Natural killer cell (primary cell): ENCODE measurements around the gene LYZL2. TPM values are rescaled to one million over a fixed set of nuclear protein-coding genes. Genes with fewer than 3 reads are reported as not detected.
"Not testable (repeated sequence)": the region's sequence is repeated elsewhere in the genome, so short reads cannot be mapped to it uniquely, and the experiment has no call there.

Source experiments
- ATAC-seq, 3 donors: fragments of 150-1000 bp in 2 of 3; fragments of 200-7000 bp in 1 of 3; cut with Tn5 transposase; 1 replicate in 1 of 3; 2 replicates in 2 of 3; pipeline ENCODE4 v1.10.0; 2021; ENCODE audit warnings: mild to moderate bottlenecking in 2 of 3, moderate library complexity in 2 of 3
- DNase-seq, 2 donors: peaks; one replicate each; pipeline versions ENCODE4 v3.0.0 to v3.0.0-alpha.2; 2013 to 2021; ENCODE audit warnings: mixed read lengths in 1 of 2
- H3K27ac ChIP-seq: one replicate; pipeline ENCODE4 v1.5.1; 2013; ENCODE audit warnings: mild to moderate bottlenecking, low read length
- H3K27me3 ChIP-seq: one replicate; pipeline ENCODE4 v1.6.1; 2013; ENCODE audit warnings: low read length; ENCODE audit not compliant: control insufficient read depth, insufficient read depth
- H3K36me3 ChIP-seq: one replicate; pipeline ENCODE4 v1.6.1; 2013; ENCODE audit warnings: low read length; ENCODE audit not compliant: control insufficient read depth, insufficient read depth
- H3K4me1 ChIP-seq: one replicate; pipeline ENCODE4 v1.6.1; 2013; ENCODE audit warnings: low read length; ENCODE audit not compliant: control insufficient read depth, insufficient read depth
- H3K4me3 ChIP-seq: one replicate; pipeline ENCODE4 v1.5.1; 2013; ENCODE audit warnings: low read length
- H3K9me3 ChIP-seq: one replicate; pipeline ENCODE4 v1.6.1; 2013; ENCODE audit warnings: low read length; ENCODE audit not compliant: control insufficient read depth, insufficient read depth
- H3K27ac Mint-ChIP-seq, 2 donors: one replicate each; pipeline ENCODE4 v1.8.0; 2022; ENCODE audit warnings: mild to moderate bottlenecking in 2 of 2, mixed read lengths in 2 of 2, moderate library complexity in 1 of 2
- H3K27me3 Mint-ChIP-seq, 2 donors: one replicate each; pipeline ENCODE4 v1.8.0; 2022; ENCODE audit warnings: low read depth in 2 of 2, mixed read lengths in 2 of 2
- H3K36me3 Mint-ChIP-seq: one replicate; pipeline ENCODE4 v1.8.0; 2022; ENCODE audit warnings: mixed read lengths
- H3K4me1 Mint-ChIP-seq, 2 donors: one replicate each; pipeline ENCODE4 v1.8.0; 2022; ENCODE audit warnings: mixed read lengths in 2 of 2
- H3K4me3 Mint-ChIP-seq: one replicate; pipeline ENCODE4 v1.8.0; 2022; ENCODE audit warnings: mild to moderate bottlenecking, moderate library complexity, mixed read lengths
- H3K9me3 Mint-ChIP-seq, 2 donors: one replicate each; pipeline ENCODE4 v1.8.0; 2022; ENCODE audit warnings: mixed read lengths in 2 of 2
- CTCF ChIP-seq: fragments of 200-600 bp; IDR thresholded peaks from one replicate; pipeline ENCODE4 v1.8.0; 2022; ENCODE audit warnings: antibody characterized with exemption
- WGBS: methylation state at CpG from one replicate; pipeline ENCODE4 v1.1.7; 2013; ENCODE audit warnings: missing lambda C conversion rate; ENCODE audit not compliant: insufficient coverage; 5-methylcytosine and 5-hydroxymethylcytosine counted together
- intact Hi-C: fragments of 100-400 bp; cut with micrococcal nuclease; formaldehyde crosslinking; loops from one replicate; pipeline ENCODE4 v1.14.2; 2022
- total RNA-seq, 4 donors: library from RNA; stranded (reverse); fragments of 120-200 nt in 1 of 4; gene quantifications; one replicate each; pipeline versions ENCODE4 v1.2.3 to v1.2.4, GENCODE V29; 2013 to 2022

LYZL2 gene
- total RNA-seq, 3 donors from 2014 or later (not counting 1 experiment from before 2014, with no cell fraction given) = not detected

- Mint-ChIP-seq H3K27me3 (peaks cover 17 to 33% of the 10 kb centered on the region in 2 donors), H3K4me3 (no peak overlapping the region), H3K27ac (no peak overlapping the region), H3K36me3 (no peaks in the 10 kb centered on the region), H3K9me3 (no peaks in the 10 kb centered on the region), H3K4me1 (peaks cover 0 to 5% of the 10 kb centered on the region in 2 donors)
- no peaks in the 10 kb centered on the region for H3K36me3 ChIP-seq
- H3K4me1 ChIP-seq = no peaks in the 10 kb centered on the region
- no peak for ATAC-seq
- 54% methylated on average over 4 of the region's 6 CpGs for whole genome bisulfite sequencing
- no peak for TF ChIP-seq CTCF
- no peak overlapping the region for H3K27ac ChIP-seq
- no peaks in the 10 kb centered on the region for H3K9me3 ChIP-seq
- no peak for DNase-seq
- no peak overlapping the region for H3K4me3 ChIP-seq
- no peaks in the 10 kb centered on the region for H3K27me3 ChIP-seq
- intact Hi-C loops = no loop called here
These were observed 33.3 kb upstream of the LYZL2 start for GRCh38 chr10:30662814-30663213.

GRCh38 chr10:30660314-30660713 is 30.8 kb upstream of the LYZL2 start:
- H3K27me3 Mint-ChIP-seq = peaks cover 19 to 58% of the 10 kb centered on the region in 2 donors
- H3K4me3 Mint-ChIP-seq, H3K27ac ChIP-seq, H3K4me1 ChIP-seq, H3K4me3 ChIP-seq, H3K36me3 ChIP-seq, DNase-seq, H3K36me3 Mint-ChIP-seq, H3K27ac Mint-ChIP-seq, ATAC-seq, H3K9me3 Mint-ChIP-seq, H3K27me3 ChIP-seq, H3K9me3 ChIP-seq, intact Hi-C loops, H3K4me1 Mint-ChIP-seq: not testable (repeated sequence)
- WGBS = 92% methylated on average over 2 of the region's 3 CpGs

GRCh38 chr10:30656233-30656632 is 26.7 kb upstream of the LYZL2 start:
- no peak for TF ChIP-seq CTCF
- peaks cover 25 to 59% of the 10 kb centered on the region in 2 donors for H3K27me3 Mint-ChIP-seq
- no peaks in the 10 kb centered on the region for H3K9me3 Mint-ChIP-seq
- Histone ChIP-seq H3K4me1 (no peaks in the 10 kb centered on the region), H3K27ac (no peak overlapping the region), H3K4me3 (no peak overlapping the region), H3K36me3 (no peaks in the 10 kb centered on the region), H3K9me3 (no peaks in the 10 kb centered on the region), H3K27me3 (peaks cover 8% of the 10 kb centered on the region)
- H3K4me3 Mint-ChIP-seq = no peak overlapping the region
- H3K27ac Mint-ChIP-seq = no peak overlapping the region
- no peak for ATAC-seq
- WGBS = 5% methylated on average over 4 of the region's 5 CpGs
- H3K36me3 Mint-ChIP-seq = no peaks in the 10 kb centered on the region
- intact Hi-C loops = no loop called here
- H3K4me1 Mint-ChIP-seq = no peaks in the 10 kb centered on the region
- no peak for DNase-seq

- H3K4me3 ChIP-seq, intact Hi-C loops, H3K27ac ChIP-seq, H3K4me3 Mint-ChIP-seq, H3K4me1 ChIP-seq, H3K9me3 ChIP-seq, ATAC-seq, H3K27ac Mint-ChIP-seq, H3K36me3 ChIP-seq, H3K9me3 Mint-ChIP-seq, H3K36me3 Mint-ChIP-seq, H3K27me3 ChIP-seq, DNase-seq, H3K4me1 Mint-ChIP-seq: not testable (repeated sequence)
- 84% methylated on average over 7 of the region's 8 CpGs for WGBS
- H3K27me3 Mint-ChIP-seq = peaks cover 22 to 60% of the 10 kb centered on the region in 2 donors
These were observed 25.4 kb upstream of the LYZL2 start for GRCh38 chr10:30655001-30655400.

- ATAC-seq = not testable (repeated sequence)
These were observed 22.2 kb upstream of the LYZL2 start for GRCh38 chr10:30651470-30652397.

More at GRCh38 chr10:30651470-30652397, 22.2 kb upstream of the LYZL2 start:
- H3K27me3 ChIP-seq, H3K36me3 Mint-ChIP-seq, H3K4me1 Mint-ChIP-seq, H3K27ac ChIP-seq, H3K4me3 Mint-ChIP-seq, DNase-seq, H3K4me3 ChIP-seq, H3K4me1 ChIP-seq, H3K27ac Mint-ChIP-seq, H3K9me3 Mint-ChIP-seq, intact Hi-C loops, H3K9me3 ChIP-seq, H3K36me3 ChIP-seq: not testable (repeated sequence)
- H3K27me3 Mint-ChIP-seq = peaks cover 15 to 42% of the 10 kb centered on the region in 2 donors
- WGBS = 85% methylated on average over 8 of the region's 10 CpGs
